Measurements from ENCODE around the gene KRT17. TPM values are rescaled to one million over a fixed set of nuclear protein-coding genes. Genes with fewer than 3 reads are reported as not detected.
A peak's percentile ranks its signal among the peaks of the same experiment; 100 is the strongest.

KRT17 gene
- 10 to 100 TPM in 4 of 6 donors, 1 to 10 TPM in 1, under 1 TPM in 1; 0.78 to 33.3 (median 18.0) TPM for total RNA-seq

GRCh38 chr17:41624208-41625101 lies at the start of gene KRT17:
Gene KRT17, minus strand, starts transcription at chr17:41624575. Its CDS starts 66 bp downstream, at chr17:41624509.
- no peaks in the 10 kb centered on the region for H3K36me3 ChIP-seq
- H3K27ac ChIP-seq: no peak within 1 kb of the TSS
- peak in 1 of 2 donors; percentile 30 for DNase-seq
- H3K4me3 ChIP-seq: no peak within 1 kb of the TSS
- H3K27me3 ChIP-seq: no peaks in the 10 kb centered on the region
- 53 to 57% methylated on average over 22 to 30 of the region's 33 CpGs for WGBS, 2 donors
- ATAC-seq (ENCODE audit: low FRiP score in 2 of 2): no peak
- peaks cover 0 to 6% (median 3%) of the 10 kb centered on the region in 4 donors for H3K4me1 ChIP-seq
- H3K9me3 ChIP-seq: no peaks in the 10 kb centered on the region
- no peak for TF ChIP-seq EP300 (IDR thresholded peaks at IDR 0.05)
- TF ChIP-seq, protein P1, sequence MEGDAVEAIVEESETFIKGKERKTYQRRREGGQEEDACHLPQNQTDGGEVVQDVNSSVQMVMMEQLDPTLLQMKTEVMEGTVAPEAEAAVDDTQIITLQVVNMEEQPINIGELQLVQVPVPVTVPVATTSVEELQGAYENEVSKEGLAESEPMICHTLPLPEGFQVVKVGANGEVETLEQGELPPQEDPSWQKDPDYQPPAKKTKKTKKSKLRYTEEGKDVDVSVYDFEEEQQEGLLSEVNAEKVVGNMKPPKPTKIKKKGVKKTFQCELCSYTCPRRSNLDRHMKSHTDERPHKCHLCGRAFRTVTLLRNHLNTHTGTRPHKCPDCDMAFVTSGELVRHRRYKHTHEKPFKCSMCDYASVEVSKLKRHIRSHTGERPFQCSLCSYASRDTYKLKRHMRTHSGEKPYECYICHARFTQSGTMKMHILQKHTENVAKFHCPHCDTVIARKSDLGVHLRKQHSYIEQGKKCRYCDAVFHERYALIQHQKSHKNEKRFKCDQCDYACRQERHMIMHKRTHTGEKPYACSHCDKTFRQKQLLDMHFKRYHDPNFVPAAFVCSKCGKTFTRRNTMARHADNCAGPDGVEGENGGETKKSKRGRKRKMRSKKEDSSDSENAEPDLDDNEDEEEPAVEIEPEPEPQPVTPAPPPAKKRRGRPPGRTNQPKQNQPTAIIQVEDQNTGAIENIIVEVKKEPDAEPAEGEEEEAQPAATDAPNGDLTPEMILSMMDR (IDR thresholded peaks at IDR 0.05): no peak
- no peak for TF ChIP-seq POLR2A (IDR thresholded peaks at IDR 0.05)
- TF ChIP-seq POLR2AphosphoS5 (IDR thresholded peaks at IDR 0.05): no peak

DNA sequence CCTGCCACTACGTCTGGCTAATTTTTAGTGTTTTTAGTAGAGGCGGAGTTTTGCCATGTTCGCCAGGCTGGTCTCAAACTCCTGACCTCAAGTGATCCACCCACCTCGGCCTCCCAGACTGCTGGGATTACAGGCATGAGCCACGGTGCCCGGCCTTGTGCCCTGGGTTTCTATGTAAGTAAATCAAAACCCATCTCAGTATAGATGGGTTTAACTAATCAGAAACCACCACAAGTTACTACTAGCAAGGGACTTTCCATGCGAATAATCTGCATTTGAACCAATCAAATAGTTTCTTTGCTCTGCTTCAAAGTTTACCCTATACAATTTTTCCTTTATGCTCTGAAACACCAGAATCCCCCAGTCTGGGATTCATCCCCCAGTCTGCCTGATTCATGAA lies 47.8 kb upstream of the KRT17 start:
- Histone ChIP-seq H3K27me3 (no peaks in the 10 kb centered on the region), H3K4me3 (no peak overlapping the region), H3K9me3 (no peaks in the 10 kb centered on the region), H3K27ac (no peak overlapping the region), H3K36me3 (no peaks in the 10 kb centered on the region), H3K4me1 (peaks cover 25 to 28% (median 28%) of the 10 kb centered on the region in 4 donors)
- TF ChIP-seq, protein P1 (IDR thresholded peaks at IDR 0.05): no peak
- no peak for TF ChIP-seq EP300 (IDR thresholded peaks at IDR 0.05)
- no peak for TF ChIP-seq POLR2A (IDR thresholded peaks at IDR 0.05)
- DNase-seq (no peak), ATAC-seq (ENCODE audit: low FRiP score in 2 of 2) (no peak)
- WGBS, 2 donors: 83 to 89% methylated on average over 6 to 7 of the region's 7 CpGs

GRCh38 chr17:41667280-41668041 lies 43.1 kb upstream of the KRT17 start:
- Histone ChIP-seq H3K27ac (peak overlapping the region; percentile 75 to 90 (median 82)), H3K9me3 (no peaks in the 10 kb centered on the region), H3K4me3 (peak overlapping the region in 2 of 4 donors; percentile 52 to 62), H3K27me3 (no peaks in the 10 kb centered on the region), H3K36me3 (no peaks in the 10 kb centered on the region), H3K4me1 (peaks cover 24 to 39% (median 34%) of the 10 kb centered on the region in 4 donors)
- DNase-seq (no peak), ATAC-seq (ENCODE audit: low FRiP score in 2 of 2) (no peak)
- WGBS, 2 donors: 39 to 48% methylated on average over 19 to 23 of the region's 23 CpGs
- no peak for TF ChIP-seq EP300 (IDR thresholded peaks at IDR 0.05)
- TF ChIP-seq, protein P1 (IDR thresholded peaks at IDR 0.05): no peak
- no peak for TF ChIP-seq POLR2AphosphoS5 (IDR thresholded peaks at IDR 0.05)
- TF ChIP-seq POLR2A (IDR thresholded peaks at IDR 0.05): no peak

GRCh38 chr17:41666708-41667279 lies 42.4 kb upstream of the KRT17 start:
- ATAC-seq (ENCODE audit: low FRiP score in 2 of 2): peak; percentile 91 to 93
- peak overlapping the region; percentile 75 to 90 (median 82) for H3K27ac ChIP-seq

More at GRCh38 chr17:41666708-41667279, 42.4 kb upstream of the KRT17 start:
- Histone ChIP-seq H3K36me3 (no peaks in the 10 kb centered on the region), H3K9me3 (no peaks in the 10 kb centered on the region), H3K4me1 (peaks cover 24 to 39% (median 34%) of the 10 kb centered on the region in 4 donors), H3K27me3 (no peaks in the 10 kb centered on the region), H3K4me3 (peak overlapping the region in 3 of 4 donors; percentile 43 to 62 (median 52))
- WGBS, 2 donors: 1% methylated on average over 10 to 23 of the region's 23 CpGs
- peak; percentile 87 to 92 for DNase-seq
- TF ChIP-seq, protein P1 (IDR thresholded peaks at IDR 0.05): peak; percentile 81 to 98 (median 96)
- TF ChIP-seq POLR2A (IDR thresholded peaks at IDR 0.05): peak in 1 of 4 donors; percentile 20
- TF ChIP-seq POLR2AphosphoS5 (IDR thresholded peaks at IDR 0.05): peak; percentile 1 to 33
- TF ChIP-seq EP300 (IDR thresholded peaks at IDR 0.05): no peak
